Measurements from ENCODE around the gene ACVRL1.

GRCh38 chr12:51907083-51907855, at the start of gene ACVRL1:
- TF ChIP-seq CTCF (IDR thresholded peaks at IDR 0.05) (no peak), SIN3A (IDR thresholded peaks at IDR 0.05; ENCODE audit: borderline replicate concordance, insufficient read depth, low read depth, low read length) (no peak)

Data from Panc1 (cell line).